Lung microvascular endothelial cell (primary cell): ENCODE data around the gene PRMT1. TPM values are rescaled to one million over a fixed set of nuclear protein-coding genes. Genes with fewer than 3 reads are reported as not detected.

Experiments
- DNase-seq, 2 donors: peaks; one replicate each; pipeline versions ENCODE4 v3.0.0 to v3.0.0-alpha.2; 2010; ENCODE audit warnings: low read depth in 2 of 2
- total RNA-seq: library from RNA; depleted of rRNA; stranded (reverse); fragments of >200 nt; gene quantifications from 2 replicates; pipeline ENCODE4 v1.2.1, GENCODE V29; 2014

PRMT1 gene
- total RNA-seq, 1 donor from 2014 or later: 257 TPM

- DNase-seq: no peak
Observed at GRCh38 chr19:49651029-49651819, 25.8 kb upstream of the PRMT1 start.

- DNase-seq: no peak
Observed at GRCh38 chr19:49651820-49652550, 25.1 kb upstream of the PRMT1 start.

- no peak for DNase-seq
Observed at GRCh38 chr19:49652551-49653465, 24.3 kb upstream of the PRMT1 start.

GRCh38 chr19:49653466-49653806 lies 23.6 kb upstream of the PRMT1 start:
- no peak for DNase-seq

DNA sequence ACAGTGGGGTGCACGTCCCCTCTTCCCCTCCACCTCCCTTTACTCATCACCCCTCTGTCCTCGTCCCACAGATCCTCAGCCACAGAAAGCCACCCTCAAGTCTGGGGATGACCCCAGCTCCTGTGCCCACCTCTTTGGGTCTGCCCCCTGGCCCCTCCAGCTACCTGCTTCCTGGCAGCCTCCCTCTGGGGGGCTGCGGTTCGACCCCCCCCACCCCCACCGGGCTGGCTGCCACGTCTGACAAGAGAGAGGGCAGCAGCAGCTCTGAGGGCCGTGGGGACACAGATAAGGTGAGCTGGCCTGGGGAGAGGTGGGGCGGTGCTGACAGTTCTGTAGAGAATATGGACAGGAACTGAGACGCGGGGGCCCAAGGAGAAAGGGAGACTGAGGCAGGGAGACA lies 22.5 kb upstream of the PRMT1 start:
- no peak for DNase-seq

DNA sequence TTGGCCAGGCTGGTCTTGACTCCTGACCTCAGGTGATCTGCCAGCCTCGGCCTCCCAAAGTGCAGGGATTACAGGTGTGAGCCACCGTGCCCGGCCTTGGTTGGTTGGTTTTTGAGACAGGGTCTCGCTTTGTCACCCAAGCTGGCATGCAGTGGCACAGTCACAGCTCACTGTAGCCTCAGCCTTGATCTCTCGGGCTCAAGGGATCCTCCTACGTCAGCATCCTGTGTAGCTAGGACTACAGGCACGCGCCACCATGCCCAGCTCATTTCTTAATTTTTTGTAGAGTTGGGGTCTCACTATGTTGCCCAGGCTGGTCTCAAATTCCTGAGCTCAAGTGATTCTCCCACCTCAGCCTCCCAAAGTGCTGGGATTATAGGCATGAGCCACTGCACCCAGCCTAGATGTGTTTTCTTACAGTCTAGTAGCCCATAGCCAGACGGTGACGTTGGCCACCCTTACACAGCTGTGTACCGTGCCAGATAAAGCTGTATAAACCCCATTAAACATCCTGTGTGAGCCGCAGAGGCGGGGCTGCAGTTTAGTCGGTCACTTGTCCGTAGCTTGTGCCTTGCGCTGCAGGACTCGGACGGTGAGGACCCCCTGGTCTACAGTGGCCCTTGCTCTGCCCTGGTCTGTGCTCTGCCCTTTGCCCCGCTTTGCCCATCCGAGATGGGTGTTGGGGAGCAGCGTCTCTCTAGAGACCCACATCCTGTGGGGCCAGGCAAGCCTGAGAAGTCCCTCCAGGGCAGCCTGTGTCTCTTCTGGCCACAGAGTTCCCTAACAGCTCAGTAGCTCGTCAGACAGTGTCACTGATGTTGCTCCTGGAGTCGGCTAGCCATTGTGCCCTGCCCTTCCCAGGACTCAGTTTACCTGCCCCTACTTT lies 21.3 kb upstream of the PRMT1 start:
- DNase-seq: no peak

- DNase-seq: no peak
Observed at GRCh38 chr19:49656456-49657109, 20.5 kb upstream of the PRMT1 start.

- DNase-seq: no peak
Observed at GRCh38 chr19:49657493-49658138, 19.5 kb upstream of the PRMT1 start.

DNA sequence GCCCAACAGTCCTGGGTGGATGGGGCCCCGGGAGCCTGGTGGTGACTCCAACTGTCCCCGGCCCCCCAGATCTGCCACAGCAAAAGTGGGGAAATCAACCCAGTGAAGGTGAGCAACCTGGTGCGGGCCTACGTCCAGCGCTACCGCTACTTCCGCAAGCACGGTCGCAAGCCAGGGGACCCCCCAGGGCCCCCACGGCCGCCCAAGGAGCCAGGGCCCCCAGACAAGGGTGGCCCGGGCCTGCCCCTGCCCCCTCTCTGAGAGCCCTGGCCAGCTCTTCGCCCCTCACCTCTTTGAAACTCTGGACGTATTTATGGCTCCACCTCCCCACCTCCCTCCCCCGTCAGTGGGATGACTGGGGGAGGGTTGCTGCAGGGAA lies 18.9 kb upstream of the PRMT1 start:
- no peak for DNase-seq

GRCh38 chr19:49658566-49659442 lies 18.3 kb upstream of the PRMT1 start:
- DNase-seq: no peak

DNA sequence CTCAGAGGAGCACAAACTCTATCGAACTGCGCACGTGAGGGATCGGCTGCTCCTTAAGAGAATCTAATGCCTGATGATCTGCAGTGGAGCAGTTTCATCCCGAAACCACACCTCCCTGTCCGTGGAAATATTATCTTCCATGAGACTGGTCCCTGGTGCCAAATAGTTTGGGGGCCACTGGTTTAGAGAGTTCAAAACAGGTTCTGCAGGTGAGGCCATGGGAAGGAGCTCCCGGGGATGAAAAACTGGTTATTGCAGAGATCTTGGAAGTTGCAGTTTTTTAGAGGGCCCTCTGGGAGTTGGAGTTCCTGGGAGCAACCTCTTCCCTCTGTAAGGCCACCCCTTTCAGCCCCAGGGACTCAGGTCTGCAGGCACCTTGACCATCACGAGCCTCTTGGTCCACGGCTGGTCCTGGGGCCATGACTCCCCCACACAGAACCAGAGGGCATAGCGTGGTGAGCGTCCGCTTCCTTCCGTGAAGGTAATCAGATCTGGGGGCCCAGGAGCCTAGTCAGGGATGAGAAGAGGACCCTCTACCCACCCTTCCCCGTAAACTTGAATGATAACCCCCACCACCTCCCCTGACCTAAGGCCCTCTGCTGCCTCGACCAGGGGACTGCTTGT lies 16.6 kb upstream of the PRMT1 start:
- DNase-seq: no peak

DNA sequence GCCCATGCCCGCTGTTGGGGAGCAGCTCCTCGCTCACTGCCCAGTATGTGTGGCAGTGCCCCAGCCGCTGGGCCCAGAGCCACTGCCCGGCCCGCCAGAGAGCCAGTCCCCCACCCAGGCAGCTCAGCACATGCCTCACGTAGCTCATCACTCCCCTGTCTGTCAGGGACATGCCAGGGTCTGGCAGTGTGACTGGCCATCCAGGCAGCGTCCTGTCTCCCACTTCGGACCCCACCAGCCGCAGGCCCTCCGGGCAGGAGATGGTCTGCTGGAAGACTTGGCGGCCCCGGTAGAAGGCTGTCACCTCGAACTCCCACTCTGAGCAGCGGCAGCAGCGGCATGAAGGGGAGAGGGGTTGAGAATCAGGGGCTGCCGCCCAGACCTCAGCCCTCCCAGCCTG lies 15.1 kb upstream of the PRMT1 start:
- DNase-seq: no peak

GRCh38 chr19:49663224-49663623 lies 13.8 kb upstream of the PRMT1 start:
- no peak for DNase-seq

- DNase-seq: peak; percentile 84 to 88
Observed at GRCh38 chr19:49664171-49665035, 12.7 kb upstream of the PRMT1 start.

DNA sequence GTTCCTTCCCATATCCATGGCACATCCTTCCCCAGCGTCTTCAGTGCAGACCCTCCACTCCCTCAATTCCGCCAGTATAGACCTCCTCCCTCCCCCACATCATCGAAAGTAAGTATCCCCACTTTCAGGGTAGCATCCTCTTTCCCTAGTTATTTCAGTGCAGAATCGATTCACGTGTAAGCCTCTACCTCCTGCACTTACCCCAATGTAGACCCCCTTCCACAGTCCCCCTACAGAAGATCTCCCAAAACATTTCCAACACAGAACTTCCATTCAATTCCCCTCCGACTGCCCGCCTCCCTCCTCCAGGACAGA lies 12.1 kb upstream of the PRMT1 start:
- DNase-seq: no peak

GRCh38 chr19:49665351-49666119 lies 11.5 kb upstream of the PRMT1 start, which contains the start of the genes BCL2L12 and IRF3:
Gene BCL2L12 (plus strand): TSS chr19:49665933. CDS start chr19:49666693, 760 bp downstream.
Gene IRF3 (minus strand): TSS chr19:49665857. CDS start chr19:49664838, 1,019 bp downstream.
- DNase-seq: peak; percentile 97

DNA sequence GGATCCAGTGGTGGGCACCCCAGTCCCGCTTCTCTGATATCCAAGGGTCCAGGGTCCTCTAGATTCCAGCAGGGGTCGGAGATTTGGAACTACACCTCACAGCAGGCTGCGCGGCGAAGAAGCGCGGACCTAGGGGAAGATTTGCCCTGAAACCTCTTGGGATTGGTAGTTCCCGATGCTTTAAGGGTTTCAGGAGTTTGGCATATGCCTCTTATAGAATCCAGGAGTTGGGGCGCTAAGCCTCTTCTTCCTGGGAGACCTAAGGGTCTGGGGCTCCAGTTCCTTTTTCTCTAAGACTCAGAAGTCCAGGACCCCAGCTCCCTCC lies 11.0 kb upstream of the PRMT1 start:
- no peak for DNase-seq
